ENCODE results near the gene DENND2D.
A peak's percentile ranks its signal among the peaks of the same experiment; 100 is the strongest.

Gene DENND2D

GRCh38 chr1:111147948-111148347 is 52.5 kb downstream of the DENND2D start:
- no peak for DNase-seq (ENCODE audit: low read depth)
- H3K4me3 ChIP-seq (ENCODE audit: control insufficient read depth, low read depth, low read length), result no peak overlapping the region
- TF ChIP-seq, protein P1, sequence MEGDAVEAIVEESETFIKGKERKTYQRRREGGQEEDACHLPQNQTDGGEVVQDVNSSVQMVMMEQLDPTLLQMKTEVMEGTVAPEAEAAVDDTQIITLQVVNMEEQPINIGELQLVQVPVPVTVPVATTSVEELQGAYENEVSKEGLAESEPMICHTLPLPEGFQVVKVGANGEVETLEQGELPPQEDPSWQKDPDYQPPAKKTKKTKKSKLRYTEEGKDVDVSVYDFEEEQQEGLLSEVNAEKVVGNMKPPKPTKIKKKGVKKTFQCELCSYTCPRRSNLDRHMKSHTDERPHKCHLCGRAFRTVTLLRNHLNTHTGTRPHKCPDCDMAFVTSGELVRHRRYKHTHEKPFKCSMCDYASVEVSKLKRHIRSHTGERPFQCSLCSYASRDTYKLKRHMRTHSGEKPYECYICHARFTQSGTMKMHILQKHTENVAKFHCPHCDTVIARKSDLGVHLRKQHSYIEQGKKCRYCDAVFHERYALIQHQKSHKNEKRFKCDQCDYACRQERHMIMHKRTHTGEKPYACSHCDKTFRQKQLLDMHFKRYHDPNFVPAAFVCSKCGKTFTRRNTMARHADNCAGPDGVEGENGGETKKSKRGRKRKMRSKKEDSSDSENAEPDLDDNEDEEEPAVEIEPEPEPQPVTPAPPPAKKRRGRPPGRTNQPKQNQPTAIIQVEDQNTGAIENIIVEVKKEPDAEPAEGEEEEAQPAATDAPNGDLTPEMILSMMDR (conservative IDR thresholded peaks at IDR 0.05; ENCODE audit: control insufficient read depth, insufficient read depth, low read depth, low read length), result no peak

DNA sequence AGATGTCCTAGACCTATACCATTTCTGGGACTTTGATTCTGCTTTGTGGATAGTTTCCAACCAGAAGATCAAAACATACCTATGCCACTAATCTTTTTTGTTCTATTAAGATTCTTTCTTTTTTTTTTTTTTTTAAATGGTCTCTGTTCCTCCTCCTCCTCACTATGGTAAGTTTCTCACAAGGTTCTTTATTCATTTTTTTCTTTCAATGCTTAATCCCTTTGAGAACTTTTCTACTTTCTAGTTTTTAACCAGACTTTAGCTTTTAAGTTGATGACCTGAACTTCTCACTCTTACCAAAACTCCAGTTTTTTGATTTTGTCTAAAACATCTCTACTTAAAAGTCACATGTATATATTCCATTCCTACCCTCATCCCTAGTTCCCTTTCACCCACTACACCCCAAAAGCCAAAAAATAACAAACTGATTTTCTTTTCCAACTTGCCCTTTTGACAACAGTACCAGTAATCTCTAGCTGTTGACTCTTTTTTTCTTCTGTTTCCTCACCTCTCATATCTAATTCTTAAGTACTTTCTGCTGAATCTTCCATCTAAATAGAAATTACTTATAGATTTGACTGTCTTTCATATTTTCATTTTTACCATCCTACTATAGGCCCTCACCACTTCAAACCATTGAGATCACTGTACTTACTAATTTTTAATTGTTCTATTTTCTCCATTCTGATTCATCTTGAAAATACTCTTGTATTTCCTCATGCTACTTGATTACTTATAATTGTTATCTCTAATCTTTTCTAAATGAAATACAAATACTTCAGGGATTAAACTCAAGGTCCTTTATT is 54.3 kb downstream of the DENND2D start:
- DNase-seq (ENCODE audit: low read depth), result no peak
- TF ChIP-seq, protein P1 (conservative IDR thresholded peaks at IDR 0.05; ENCODE audit: control insufficient read depth, insufficient read depth, low read depth, low read length), result no peak

GRCh38 chr1:111145542-111145941 is 54.9 kb downstream of the DENND2D start:
- TF ChIP-seq, protein P1 (conservative IDR thresholded peaks at IDR 0.05; ENCODE audit: control insufficient read depth, insufficient read depth, low read depth, low read length), result no peak
- DNase-seq (ENCODE audit: low read depth), result no peak
- no peak overlapping the region for H3K4me3 ChIP-seq (ENCODE audit: control insufficient read depth, low read depth, low read length)

More for the DNA sequence above, 54.3 kb downstream of the DENND2D start:
- no peak overlapping the region for H3K4me3 ChIP-seq (ENCODE audit: control insufficient read depth, low read depth, low read length)

GRCh38 chr1:111142356-111142975 is 58.0 kb downstream of the DENND2D start:
- DNase-seq (ENCODE audit: low read depth), result no peak
- H3K4me3 ChIP-seq (ENCODE audit: control insufficient read depth, low read depth, low read length), result no peak overlapping the region
- TF ChIP-seq, protein P1 (conservative IDR thresholded peaks at IDR 0.05; ENCODE audit: control insufficient read depth, insufficient read depth, low read depth, low read length), result no peak

- peak overlapping the region; percentile 75 for H3K4me3 ChIP-seq (ENCODE audit: control insufficient read depth, low read depth, low read length)
- DNase-seq (ENCODE audit: low read depth), result no peak
- TF ChIP-seq, protein P1 (conservative IDR thresholded peaks at IDR 0.05; ENCODE audit: control insufficient read depth, insufficient read depth, low read depth, low read length), result no peak
Observed at GRCh38 chr1:111141245-111142220, 58.9 kb downstream of the DENND2D start.

- TF ChIP-seq, protein P1 (conservative IDR thresholded peaks at IDR 0.05; ENCODE audit: control insufficient read depth, insufficient read depth, low read depth, low read length), result no peak
- peak; percentile 54 for DNase-seq (ENCODE audit: low read depth)
- H3K4me3 ChIP-seq (ENCODE audit: control insufficient read depth, low read depth, low read length), result peak overlapping the region; percentile 75
Observed at GRCh38 chr1:111140680-111140967, 59.8 kb downstream of the DENND2D start.

Data from fibroblast of mammary gland (primary cell).